HepG2 (cell line): ENCODE results near the gene FAT2. TPM values are rescaled to one million over a fixed set of nuclear protein-coding genes. Genes with fewer than 3 reads are reported as not detected.

Source experiments
- ATAC-seq: fragments of 200-7000 bp; cut with Tn5 transposase; 3 replicates; pipeline ENCODE4 v1.9.1; 2020; ENCODE audit warnings: mild to moderate bottlenecking, moderate library complexity
- BruUV-seq: library from RNA; stranded (reverse); fragments of 400-500 nt; replicated peaks from 2 replicates; lab custom pipeline; 2021; lab: Mats Ljungman, UMichigan
- CTCF ChIA-PET: fragments of 300-600 bp; formaldehyde crosslinking; extraction: SDS; loops from one replicate; lab custom pipeline; 2021; ENCODE audit warnings: low total read pairs, inconsistent platforms, low intra/inter-chr PET ratio; lab: Yijun Ruan, JAX
- POLR2A ChIA-PET: fragments of 350-600 bp; sonication (Branson Sonifier 250); formaldehyde crosslinking; loops from one replicate; lab custom pipeline; 2020; ENCODE audit warnings: antibody characterized with exemption, inconsistent platforms; lab: Yijun Ruan, JAX
- DNase-seq: peaks from one replicate; pipeline ENCODE4 v3.0.0-alpha.2; 2015; ENCODE audit warnings: low spot score
- FAIRE-seq: peaks from 3 replicates; lab custom pipeline; 2011; peaks lifted over from hg19 to GRCh38; lab: Jason Lieb, UNC
- H2AFZ ChIP-seq: one replicate; pipeline ENCODE4 v1.6.1; 2011; ENCODE audit warnings: low read length, inconsistent platforms
- H3K27ac ChIP-seq: fragments of 300-600 bp; 3 replicates; pipeline ENCODE4 v1.8.0; 2011; ENCODE audit warnings: mixed run types, mild to moderate bottlenecking, mixed read lengths, low read length, inconsistent platforms; ENCODE audit not compliant: insufficient read depth; ENCODE audit errors: extremely low read length
- H3K27me3 ChIP-seq, 2 experiments: fragments of 200-600 bp in 1 of 2; 2 replicates in 1 of 2; 3 replicates in 1 of 2; pipeline versions ENCODE4 v1.6.0 to v1.8.0; 2011; ENCODE audit warnings: low read length in 2 of 2, mild to moderate bottlenecking in 2 of 2, moderate library complexity in 2 of 2, inconsistent platforms in 1 of 2; ENCODE audit not compliant: insufficient read depth in 2 of 2, control insufficient read depth in 1 of 2
- H3K36me3 ChIP-seq, 2 experiments: fragments of 200-600 bp in 1 of 2; replicated peaks in 1 of 2; 2 replicates in 1 of 2; 3 replicates in 1 of 2; pipeline versions ENCODE4 v1.5.1 to v1.8.0; 2011; ENCODE audit warnings: low read length in 2 of 2, inconsistent platforms in 1 of 2; ENCODE audit not compliant: insufficient read depth in 2 of 2, control insufficient read depth in 1 of 2
- H3K4me1 ChIP-seq: 2 replicates; pipeline ENCODE4 v1.5.1; 2012; ENCODE audit warnings: low read length, inconsistent platforms; ENCODE audit not compliant: insufficient read depth
- H3K4me2 ChIP-seq: 2 replicates; pipeline ENCODE4 v1.6.0; 2011; ENCODE audit warnings: low read depth, low read length, inconsistent platforms
- H3K4me3 ChIP-seq, 3 experiments: fragments of 200-600 bp in 1 of 3; sonication (generic), shearing (Covaris generic) in 1 of 3; replicated peaks in 1 of 3; 2 replicates each; pipeline ENCODE4 v1.5.1; 2011 to 2016; ENCODE audit warnings: low read length in 3 of 3, inconsistent platforms in 2 of 3, low read depth in 2 of 3, mild to moderate bottlenecking in 2 of 3, control low read depth in 1 of 3, mixed read lengths in 1 of 3; ENCODE audit not compliant: insufficient read depth in 1 of 3
- H3K79me2 ChIP-seq: one replicate; pipeline ENCODE4 v1.6.1; 2011; ENCODE audit warnings: low read length, inconsistent platforms; ENCODE audit not compliant: insufficient read depth
- H3K9ac ChIP-seq: 2 replicates; pipeline ENCODE4 v1.6.0; 2011; ENCODE audit warnings: mild to moderate bottlenecking, low read depth, low read length, inconsistent platforms; ENCODE audit not compliant: insufficient read depth
- H3K9me3 ChIP-seq: 2 replicates; pipeline ENCODE4 v1.5.1; 2012; ENCODE audit warnings: mild to moderate bottlenecking, low read length
- H4K20me1 ChIP-seq: 2 replicates; pipeline ENCODE4 v1.6.0; 2011; ENCODE audit warnings: inconsistent platforms, mild to moderate bottlenecking, low read length, moderate library complexity; ENCODE audit not compliant: insufficient read depth
- KDM5A ChIP-seq: fragments of 200-600 bp; sonication (generic); IDR thresholded peaks from 2 replicates; pipeline ENCODE4 v1.7.0; 2018; ENCODE audit warnings: antibody characterized with exemption, mild to moderate bottlenecking, low read length, borderline replicate concordance
- MBNL3 ChIP-seq: fragments of 250-450 bp; sonication (Bioruptor Pico); conservative IDR thresholded peaks from 2 replicates; pipeline ENCODE4 v1.8.0; 2022; ENCODE audit warnings: mild to moderate bottlenecking, inconsistent platforms
- MYC ChIP-seq: sonication (generic); formaldehyde crosslinking; IDR thresholded peaks from 2 replicates; pipeline ENCODE4 v1.9.0; 2021; ENCODE audit warnings: missing genetic modification reagents, borderline replicate concordance
- SETDB1 ChIP-seq: sonication (generic); formaldehyde crosslinking; IDR thresholded peaks from 2 replicates; pipeline ENCODE4 v1.5.1; 2020; ENCODE audit warnings: missing genetic modification reagents, mild to moderate bottlenecking, borderline replicate concordance
- TCF12 ChIP-seq, 2 experiments: fragments of 450-650 bp in 1 of 2; sonication (generic) in 1 of 2; formaldehyde crosslinking in 1 of 2; IDR thresholded peaks; 2 replicates each; pipeline versions ENCODE4 v1.6.1 to v1.8.0; 2017 to 2022; ENCODE audit warnings: antibody characterized with exemption in 1 of 2, mild to moderate bottlenecking in 1 of 2, missing genetic modification reagents in 1 of 2, moderate library complexity in 1 of 2
- ZNF225 ChIP-seq: sonication (generic); formaldehyde crosslinking; IDR thresholded peaks from 2 replicates; pipeline ENCODE4 v1.4.0; 2020; ENCODE audit warnings: mild to moderate bottlenecking, missing genetic modification reagents
- ZNF331 ChIP-seq: sonication (generic); formaldehyde crosslinking; IDR thresholded peaks from 2 replicates; pipeline ENCODE4 v1.4.0; 2020; ENCODE audit warnings: missing genetic modification reagents
- ZNF383 ChIP-seq: sonication (generic); formaldehyde crosslinking; IDR thresholded peaks from 2 replicates; pipeline ENCODE4 v1.4.0; 2020; ENCODE audit warnings: missing genetic modification reagents, mild to moderate bottlenecking, borderline replicate concordance
- ZNF446 ChIP-seq: sonication (generic); formaldehyde crosslinking; IDR thresholded peaks from 2 replicates; pipeline ENCODE4 v1.5.0; 2020; ENCODE audit warnings: mild to moderate bottlenecking, missing genetic modification reagents
- ZNF83 ChIP-seq: sonication (generic); formaldehyde crosslinking; IDR thresholded peaks from 2 replicates; pipeline ENCODE4 v1.4.0; 2020; ENCODE audit warnings: missing genetic modification reagents, mild to moderate bottlenecking, borderline replicate concordance
- WGBS: methylation state at CpG from one replicate; pipeline ENCODE4 v1.1.6; 2017; ENCODE audit warnings: low lambda C conversion rate; 5-methylcytosine and 5-hydroxymethylcytosine counted together
- in situ Hi-C: cut with HindIII; loops from 2 replicates; pipeline ENCODE4 v1.10.0; 2017; ENCODE audit warnings: low pct_unique_long_range_greater_than_20kb; ENCODE audit not compliant: extremely low pct_ligation_motif_present
- intact Hi-C: fragments of 100-400 bp; cut with micrococcal nuclease; formaldehyde crosslinking; loops from one replicate; pipeline ENCODE4 v1.10.0; 2022; ENCODE audit not compliant: unreplicated experiment
- polyA plus RNA-seq, 8 experiments: library from polyadenylated mRNA; depleted of rRNA in 3 of 8; stranded (reverse) in 7 of 8; unstranded in 1 of 8; fragments of >200 nt; fragmentation: Illumina TruSeq in 4 of 8; extraction: Trizol in 4 of 8; gene quantifications; 2 replicates each; pipeline versions ENCODE4 v1.2.1 to v1.2.3, GENCODE V29; 2011 to 2016; ENCODE audit warnings: low read depth in 4 of 8, missing spikeins in 1 of 8, mixed read lengths in 1 of 8; ENCODE audit not compliant: insufficient read depth in 1 of 8
- total RNA-seq, 5 experiments: library from RNA; depleted of rRNA; stranded (reverse); fragments of >200 nt; fragmentation: Illumina TruSeq; extraction: Trizol; gene quantifications; 2 replicates each; pipeline ENCODE4 v1.2.3, GENCODE V29; 2016; ENCODE audit warnings: low read depth in 1 of 5
- TF ChIP-seq, protein P1 (sequence below): sonication (generic); formaldehyde crosslinking; IDR thresholded peaks from 2 replicates; pipeline ENCODE4 v1.5.0; 2020; ENCODE audit warnings: mild to moderate bottlenecking, low read depth, missing genetic modification reagents, borderline replicate concordance
- TF ChIP-seq, protein P2 (sequence below): sonication (generic); formaldehyde crosslinking; IDR thresholded peaks from 2 replicates; pipeline ENCODE4 v1.5.0; 2020; ENCODE audit warnings: missing genetic modification reagents
- TF ChIP-seq, protein P3 (sequence below): sonication (generic); formaldehyde crosslinking; IDR thresholded peaks from 2 replicates; pipeline ENCODE4 v1.4.0; 2020; ENCODE audit warnings: missing genetic modification reagents
- TF ChIP-seq, protein P4 (sequence below): sonication (generic); formaldehyde crosslinking; IDR thresholded peaks from 2 replicates; pipeline ENCODE4 v1.5.0; 2020; ENCODE audit warnings: missing genetic modification reagents

Gene FAT2
- total and polyA plus RNA-seq, 2 of the 13 experiments (the other 11 are each of a cell fraction or from before 2014, with no cell fraction given) = not detected

DNA sequence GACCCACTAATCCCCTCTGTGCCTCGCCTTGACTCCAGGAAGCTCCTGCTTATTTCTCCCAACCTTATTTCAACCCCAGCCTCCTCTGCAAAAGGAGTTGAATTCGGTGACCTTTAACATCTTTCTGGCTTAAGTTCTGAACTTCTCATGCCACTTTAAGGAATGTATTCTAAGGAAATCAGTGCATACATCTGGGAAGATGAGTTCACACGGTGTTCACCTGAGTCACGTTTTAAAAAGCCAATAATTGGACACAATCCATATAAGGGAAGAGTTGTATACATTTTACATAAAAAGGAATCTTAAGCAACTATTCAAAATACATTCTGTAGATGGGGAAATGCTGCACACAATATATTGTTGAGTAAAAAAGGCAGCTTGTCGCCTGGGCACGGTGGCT, 33.2 kb downstream of the FAT2 start:
- H4K20me1 ChIP-seq = no peaks in the 10 kb centered on the region
- no peak overlapping the region for H3K27ac ChIP-seq
- ATAC-seq (no peak), DNase-seq (no peak), FAIRE-seq (no peak)
- intact Hi-C loops = no loop called here
- in situ Hi-C loops = no loop called here
- H2AFZ ChIP-seq = no peak overlapping the region
- peaks cover 0 to 23% of the 10 kb centered on the region in 2 experiments; a peak in 2 of 5 replicates for H3K27me3 ChIP-seq
- no TSS peak for BruUV-seq
- H3K4me3 ChIP-seq = no peak overlapping the region
- under 1% methylated on average over 6 of the region's 6 CpGs for WGBS
- no peaks in the 10 kb centered on the region for H3K9me3 ChIP-seq
- no peaks in the 10 kb centered on the region for H3K36me3 ChIP-seq
- POLR2A ChIA-PET = no interaction called here
- H3K4me2 ChIP-seq = no peak overlapping the region
- no peaks in the 10 kb centered on the region for H3K4me1 ChIP-seq
- H3K79me2 ChIP-seq = no peaks in the 10 kb centered on the region
- H3K9ac ChIP-seq = no peak overlapping the region
- CTCF ChIA-PET = no interaction called here
- TF ChIP-seq ZNF446 (CRISPR knock-in tag) = no peak
- no peak for TF ChIP-seq ZNF383 (CRISPR knock-in tag)
- no peak for TF ChIP-seq ZNF331 (CRISPR knock-in tag)
- TF ChIP-seq MYC = no peak
- TF ChIP-seq, protein P1, sequence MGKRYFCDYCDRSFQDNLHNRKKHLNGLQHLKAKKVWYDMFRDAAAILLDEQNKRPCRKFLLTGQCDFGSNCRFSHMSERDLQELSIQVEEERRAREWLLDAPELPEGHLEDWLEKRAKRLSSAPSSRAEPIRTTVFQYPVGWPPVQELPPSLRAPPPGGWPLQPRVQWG (CRISPR knock-in tag) = no peak
- TF ChIP-seq MBNL3 (CRISPR knock-in tag) = no peak
- TF ChIP-seq, protein P2, sequence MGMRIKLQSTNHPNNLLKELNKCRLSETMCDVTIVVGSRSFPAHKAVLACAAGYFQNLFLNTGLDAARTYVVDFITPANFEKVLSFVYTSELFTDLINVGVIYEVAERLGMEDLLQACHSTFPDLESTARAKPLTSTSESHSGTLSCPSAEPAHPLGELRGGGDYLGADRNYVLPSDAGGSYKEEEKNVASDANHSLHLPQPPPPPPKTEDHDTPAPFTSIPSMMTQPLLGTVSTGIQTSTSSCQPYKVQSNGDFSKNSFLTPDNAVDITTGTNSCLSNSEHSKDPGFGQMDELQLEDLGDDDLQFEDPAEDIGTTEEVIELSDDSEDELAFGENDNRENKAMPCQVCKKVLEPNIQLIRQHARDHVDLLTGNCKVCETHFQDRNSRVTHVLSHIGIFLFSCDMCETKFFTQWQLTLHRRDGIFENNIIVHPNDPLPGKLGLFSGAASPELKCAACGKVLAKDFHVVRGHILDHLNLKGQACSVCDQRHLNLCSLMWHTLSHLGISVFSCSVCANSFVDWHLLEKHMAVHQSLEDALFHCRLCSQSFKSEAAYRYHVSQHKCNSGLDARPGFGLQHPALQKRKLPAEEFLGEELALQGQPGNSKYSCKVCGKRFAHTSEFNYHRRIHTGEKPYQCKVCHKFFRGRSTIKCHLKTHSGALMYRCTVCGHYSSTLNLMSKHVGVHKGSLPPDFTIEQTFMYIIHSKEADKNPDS = no peak
- TF ChIP-seq TCF12 (IDR thresholded peaks at IDR 0.05) = no peak
- no peak for TF ChIP-seq TCF12 (CRISPR knock-in tag; IDR thresholded peaks at IDR 0.05)
- no peak for TF ChIP-seq ZNF83 (CRISPR knock-in tag)
- no peak for TF ChIP-seq SETDB1 (CRISPR knock-in tag)
- TF ChIP-seq, protein P3, sequence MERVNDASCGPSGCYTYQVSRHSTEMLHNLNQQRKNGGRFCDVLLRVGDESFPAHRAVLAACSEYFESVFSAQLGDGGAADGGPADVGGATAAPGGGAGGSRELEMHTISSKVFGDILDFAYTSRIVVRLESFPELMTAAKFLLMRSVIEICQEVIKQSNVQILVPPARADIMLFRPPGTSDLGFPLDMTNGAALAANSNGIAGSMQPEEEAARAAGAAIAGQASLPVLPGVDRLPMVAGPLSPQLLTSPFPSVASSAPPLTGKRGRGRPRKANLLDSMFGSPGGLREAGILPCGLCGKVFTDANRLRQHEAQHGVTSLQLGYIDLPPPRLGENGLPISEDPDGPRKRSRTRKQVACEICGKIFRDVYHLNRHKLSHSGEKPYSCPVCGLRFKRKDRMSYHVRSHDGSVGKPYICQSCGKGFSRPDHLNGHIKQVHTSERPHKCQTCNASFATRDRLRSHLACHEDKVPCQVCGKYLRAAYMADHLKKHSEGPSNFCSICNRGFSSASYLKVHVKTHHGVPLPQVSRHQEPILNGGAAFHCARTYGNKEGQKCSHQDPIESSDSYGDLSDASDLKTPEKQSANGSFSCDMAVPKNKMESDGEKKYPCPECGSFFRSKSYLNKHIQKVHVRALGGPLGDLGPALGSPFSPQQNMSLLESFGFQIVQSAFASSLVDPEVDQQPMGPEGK (CRISPR knock-in tag) = no peak
- TF ChIP-seq, protein P4, sequence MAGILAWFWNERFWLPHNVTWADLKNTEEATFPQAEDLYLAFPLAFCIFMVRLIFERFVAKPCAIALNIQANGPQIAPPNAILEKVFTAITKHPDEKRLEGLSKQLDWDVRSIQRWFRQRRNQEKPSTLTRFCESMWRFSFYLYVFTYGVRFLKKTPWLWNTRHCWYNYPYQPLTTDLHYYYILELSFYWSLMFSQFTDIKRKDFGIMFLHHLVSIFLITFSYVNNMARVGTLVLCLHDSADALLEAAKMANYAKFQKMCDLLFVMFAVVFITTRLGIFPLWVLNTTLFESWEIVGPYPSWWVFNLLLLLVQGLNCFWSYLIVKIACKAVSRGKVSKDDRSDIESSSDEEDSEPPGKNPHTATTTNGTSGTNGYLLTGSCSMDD (CRISPR knock-in tag) = no peak
- no peak for TF ChIP-seq KDM5A
- TF ChIP-seq ZNF225 = no peak
